GM12878 (cell line): ENCODE data around the gene SETD7. TPM values are rescaled to one million over a fixed set of nuclear protein-coding genes. Genes with fewer than 3 reads are reported as not detected.

Experiments used
- ATAC-seq: fragments of 200-7000 bp; cut with Tn5 transposase; 3 replicates; pipeline ENCODE4 v1.9.1; 2020; ENCODE audit warnings: mild to moderate bottlenecking, moderate library complexity
- BruUV-seq: library from RNA; stranded (reverse); fragments of 400-500 nt; replicated peaks from 2 replicates; lab custom pipeline; 2021; lab: Mats Ljungman, UMichigan
- CTCF ChIA-PET: fragments of 300-600 bp; sonication (Branson Sonifier 250); formaldehyde crosslinking; extraction: SDS; loops from one replicate; lab custom pipeline; 2021; ENCODE audit warnings: inconsistent platforms; lab: Yijun Ruan, JAX
- POLR2A ChIA-PET: fragments of 350-600 bp; formaldehyde crosslinking; extraction: SDS; loops from one replicate; lab custom pipeline; 2021; ENCODE audit warnings: inconsistent platforms; lab: Charles Lee
- RAD21 ChIA-PET: fragments of 300-600 bp; sonication (Branson Sonifier 250); formaldehyde crosslinking; loops from one replicate; lab custom pipeline; 2023; ENCODE audit warnings: antibody characterized with exemption; ENCODE audit not compliant: unreplicated experiment; lab: Charles Lee
- SMC1A ChIA-PET: fragments of 300-600 bp; sonication (Branson Sonifier 250); formaldehyde crosslinking; loops from one replicate; lab custom pipeline; 2023; ENCODE audit not compliant: unreplicated experiment, uncharacterized antibody; lab: Charles Lee
- DNase-seq: peaks from one replicate; pipeline ENCODE4 v3.0.0-alpha.2; 2011; ENCODE audit warnings: low read depth, low spot score
- FAIRE-seq: peaks from 3 replicates; lab custom pipeline; 2011; peaks lifted over from hg19 to GRCh38; lab: Jason Lieb, UNC
- H2AFZ ChIP-seq: 2 replicates; pipeline ENCODE4 v1.6.0; 2011; ENCODE audit warnings: low read depth, low read length, control low read depth; ENCODE audit not compliant: control insufficient read depth
- H3K27ac ChIP-seq: 2 replicates; pipeline ENCODE4 v1.5.1; 2011; ENCODE audit warnings: control low read depth; ENCODE audit not compliant: control insufficient read depth, insufficient read depth
- H3K27me3 ChIP-seq, 2 experiments: replicated peaks in 1 of 2; 2 replicates each; pipeline versions ENCODE4 v1.6.0 to v1.6.1; 2011; ENCODE audit warnings: low read length in 1 of 2; ENCODE audit not compliant: control insufficient read depth in 2 of 2, insufficient read depth in 2 of 2
- H3K36me3 ChIP-seq, 2 experiments: 2 replicates each; pipeline ENCODE4 v1.5.1; 2011; ENCODE audit warnings: low read length in 1 of 2; ENCODE audit not compliant: control insufficient read depth in 2 of 2, insufficient read depth in 2 of 2
- H3K4me1 ChIP-seq: 2 replicates; pipeline ENCODE4 v1.6.1; 2011; ENCODE audit warnings: mild to moderate bottlenecking, low read length, moderate library complexity, mixed read lengths; ENCODE audit not compliant: control insufficient read depth, insufficient read depth
- H3K4me2 ChIP-seq: 2 replicates; pipeline ENCODE4 v1.6.0; 2011; ENCODE audit warnings: control low read depth; ENCODE audit not compliant: control insufficient read depth, insufficient read depth
- H3K4me3 ChIP-seq: fragments of 200-600 bp; sonication (generic); 2 replicates; pipeline ENCODE4 v1.5.1; 2016
- H3K79me2 ChIP-seq: 2 replicates; pipeline ENCODE4 v1.6.0; 2011; ENCODE audit warnings: low read length; ENCODE audit not compliant: control insufficient read depth, insufficient read depth
- H3K9ac ChIP-seq: 2 replicates; pipeline ENCODE4 v1.8.0; 2011; ENCODE audit warnings: low read length, control low read depth, mixed read lengths; ENCODE audit not compliant: control insufficient read depth, insufficient read depth
- H3K9me3 ChIP-seq: replicated peaks from 3 replicates; pipeline ENCODE4 v1.5.1; 2011; ENCODE audit warnings: mild to moderate bottlenecking, low read length; ENCODE audit not compliant: control insufficient read depth, insufficient read depth
- H4K20me1 ChIP-seq: 2 replicates; pipeline ENCODE4 v1.6.0; 2011; ENCODE audit not compliant: control insufficient read depth, insufficient read depth
- BCLAF1 ChIP-seq: fragments of 450-650 bp; IDR thresholded peaks from 2 replicates; pipeline ENCODE4 v1.6.1; 2017; ENCODE audit warnings: antibody characterized with exemption, mild to moderate bottlenecking, moderate library complexity
- CHD4 ChIP-seq: fragments of 200-600 bp; sonication (generic); IDR thresholded peaks from 2 replicates; pipeline ENCODE4 v1.6.1; 2016; ENCODE audit warnings: mild to moderate bottlenecking
- KDM1A ChIP-seq: fragments of 200-600 bp; sonication (generic); IDR thresholded peaks from 2 replicates; pipeline ENCODE4 v1.6.1; 2016; ENCODE audit warnings: borderline replicate concordance
- MEF2B ChIP-seq: fragments of 450-650 bp; IDR thresholded peaks from 2 replicates; pipeline ENCODE4 v1.6.1; 2018; ENCODE audit warnings: mild to moderate bottlenecking, moderate library complexity; ENCODE audit not compliant: partially characterized antibody, poor library complexity, severe bottlenecking
- NFYB ChIP-seq: IDR thresholded peaks from 2 replicates; pipeline ENCODE4 v1.6.1; 2011; ENCODE audit warnings: low read depth, mild to moderate bottlenecking, low read length, improper control_type of control experiment, moderate library complexity; ENCODE audit not compliant: insufficient read depth
- NKRF ChIP-seq: fragments of 450-650 bp; conservative IDR thresholded peaks from 2 replicates; pipeline ENCODE4 v1.6.1; 2017; ENCODE audit warnings: mild to moderate bottlenecking, moderate library complexity
- NR2F1 ChIP-seq: fragments of 450-650 bp; conservative IDR thresholded peaks from 2 replicates; pipeline ENCODE4 v1.6.1; 2017; ENCODE audit warnings: mild to moderate bottlenecking
- POLR2AphosphoS5 ChIP-seq: IDR thresholded peaks from 2 replicates; pipeline ENCODE4 v1.6.1; 2011; ENCODE audit warnings: mild to moderate bottlenecking, low read length, inconsistent platforms
- RAD51 ChIP-seq: fragments of 450-650 bp; IDR thresholded peaks from 2 replicates; pipeline ENCODE4 v1.6.1; 2016; ENCODE audit warnings: moderate library complexity, mild to moderate bottlenecking, inconsistent platforms
- SRF ChIP-seq, 2 experiments: IDR thresholded peaks; 2 replicates each; pipeline ENCODE4 v1.6.1; 2011; ENCODE audit warnings: low read depth in 2 of 2, low read length in 2 of 2, mild to moderate bottlenecking in 1 of 2, moderate library complexity in 1 of 2
- ZNF24 ChIP-seq: fragments of 450-650 bp; IDR thresholded peaks from 2 replicates; pipeline ENCODE4 v1.6.1; 2017; ENCODE audit warnings: antibody characterized with exemption, mild to moderate bottlenecking
- ZNF384 ChIP-seq: IDR thresholded peaks from 2 replicates; pipeline ENCODE4 v1.6.1; 2012; ENCODE audit warnings: low read depth, mild to moderate bottlenecking, low read length, improper control_type of control experiment, borderline replicate concordance
- ZSCAN29 ChIP-seq: fragments of 450-650 bp; IDR thresholded peaks from 2 replicates; pipeline ENCODE4 v1.6.1; 2017; ENCODE audit warnings: mild to moderate bottlenecking, moderate library complexity
- WGBS: methylation state at CpG from one replicate; pipeline ENCODE4 v1.1.6; 2016; ENCODE audit warnings: low lambda C conversion rate; ENCODE audit not compliant: insufficient replicate concordance, insufficient coverage; ENCODE audit errors: missing lambda C conversion rate; 5-methylcytosine and 5-hydroxymethylcytosine counted together
- in situ Hi-C: fragments of 300-500 bp; cut with MboI; formaldehyde crosslinking; loops from 9 replicates; pipeline ENCODE4 v1.14.3; 2018; ENCODE audit warnings: mixed read lengths
- intact Hi-C: fragments of 100-400 bp; cut with micrococcal nuclease; formaldehyde crosslinking; loops from one replicate; pipeline ENCODE4 v1.14.2; 2022; ENCODE audit not compliant: unreplicated experiment
- polyA plus RNA-seq, 11 experiments: library from polyadenylated mRNA; depleted of rRNA in 4 of 11; unstranded in 6 of 11; stranded (reverse) in 5 of 11; fragments of >200 nt; fragmentation: Nextera tagmentation in 4 of 11; fragmentation: Illumina TruSeq in 1 of 11; extraction: Ambion mirVana in 4 of 11; extraction: Trizol in 1 of 11; gene quantifications; 1 replicate in 1 of 11; 2 replicates in 10 of 11; pipeline versions ENCODE4 v1.2.1 to v1.2.3, GENCODE V29; 2011 to 2016; ENCODE audit warnings: inconsistent platforms in 2 of 11, missing spikeins in 2 of 11, low read depth in 1 of 11
- total RNA-seq, 4 experiments: library from RNA; depleted of rRNA in 3 of 4; stranded (reverse); fragments of >200 nt in 3 of 4; fragmentation: Illumina TruSeq in 1 of 4; extraction: Trizol in 1 of 4; gene quantifications; 2 replicates each; pipeline versions ENCODE4 v1.2.1 to v1.2.3, GENCODE V29; 2013 to 2021

Gene SETD7
- total and polyA plus RNA-seq, 10 of the 15 experiments (the other 5 are each of a cell fraction or from before 2014, with no cell fraction given) = 0.03 to 0.82 (median 0.44) TPM

GRCh38 chr4:139535871-139536234 is 20.2 kb downstream of the SETD7 start:
- ATAC-seq = no peak
- Histone ChIP-seq H3K27ac (no peak overlapping the region), H3K4me1 (no peaks in the 10 kb centered on the region), H3K27me3 (no peaks in the 10 kb centered on the region), H4K20me1 (no peaks in the 10 kb centered on the region), H3K4me3 (no peak overlapping the region), H3K4me2 (no peak overlapping the region)
- POLR2A ChIA-PET = no interaction called here
- in situ Hi-C loops = no loop called here
- no peak for TF ChIP-seq CHD4
- TF ChIP-seq NR2F1 = no peak
- no peak for TF ChIP-seq NKRF
- TF ChIP-seq ZNF24 = no peak
- no peak for TF ChIP-seq POLR2AphosphoS5
- no peak for TF ChIP-seq NFYB
- no peak for TF ChIP-seq BCLAF1
- TF ChIP-seq RAD51 = no peak
- TF ChIP-seq SRF (IDR thresholded peaks at IDR 0.05; ENCODE audit: low read depth in 2 of 2, low read length in 2 of 2) = no peak
- no peak for TF ChIP-seq ZNF384
- TF ChIP-seq ZSCAN29 = no peak
- no peak for TF ChIP-seq MEF2B
- TF ChIP-seq KDM1A = no peak
- TF ChIP-seq, all 136 proteins: peak for 0
- CTCF ChIA-PET = no interaction called here
- H2AFZ ChIP-seq = no peak overlapping the region
- DNase-seq (no peak), FAIRE-seq (no peak)
- RAD21 ChIA-PET = no interaction called here
- H3K36me3 ChIP-seq = no peaks in the 10 kb centered on the region
- no peaks in the 10 kb centered on the region for H3K79me2 ChIP-seq
- WGBS = 41% methylated on average over 5 of the region's 5 CpGs
- BruUV-seq = no TSS peak
- no peak overlapping the region for H3K9ac ChIP-seq
- intact Hi-C loops = loop anchor here (10.0 kb wide), 1 partner anchor 501 kb away; no protein-coding TSS in a partner anchor
- no peaks in the 10 kb centered on the region for H3K9me3 ChIP-seq
- SMC1A ChIA-PET = no interaction called here
